ENCODE data around the gene HTR3B. TPM values are rescaled to one million over a fixed set of nuclear protein-coding genes. Genes with fewer than 3 reads are reported as not detected.

HTR3B gene
- total and polyA plus RNA-seq, 10 of the 15 experiments (the other 5 are each of a cell fraction or from before 2014, with no cell fraction given), result not detected

GRCh38 chr11:113928311-113928710 is 23.7 kb downstream of the HTR3B start:
- in situ Hi-C loops (cut with MboI), result no loop called here
- Histone ChIP-seq H3K4me1 (ENCODE audit: control insufficient read depth, insufficient read depth, low read length) (no peaks in the 10 kb centered on the region), H4K20me1 (ENCODE audit: control insufficient read depth, insufficient read depth) (no peaks in the 10 kb centered on the region), H3K9ac (ENCODE audit: control insufficient read depth, insufficient read depth, low read length) (no peak overlapping the region), H3K27me3 (replicated peaks in 1 of 2; ENCODE audit: control insufficient read depth in 2 of 2, insufficient read depth in 2 of 2, low read length in 1 of 2) (peaks cover 0 to 3% of the 10 kb centered on the region in 2 experiments; a peak in 2 of 4 replicates), H3K36me3 (ENCODE audit: control insufficient read depth in 2 of 2, insufficient read depth in 2 of 2, low read length in 1 of 2) (no peaks in the 10 kb centered on the region), H2AFZ (ENCODE audit: control insufficient read depth, low read depth, low read length) (no peak overlapping the region), H3K79me2 (ENCODE audit: control insufficient read depth, insufficient read depth, low read length) (no peaks in the 10 kb centered on the region), H3K4me2 (ENCODE audit: control insufficient read depth, insufficient read depth) (no peak overlapping the region), H3K4me3 (no peak overlapping the region), H3K27ac (ENCODE audit: control insufficient read depth, insufficient read depth) (no peak overlapping the region), H3K9me3 (replicated peaks; ENCODE audit: control insufficient read depth, insufficient read depth, low read length) (no peaks in the 10 kb centered on the region)
- intact Hi-C loops (cut with micrococcal nuclease; ENCODE audit: unreplicated experiment), result no loop called here
- ChIA-PET CTCF (no interaction called here), POLR2A (no interaction called here), SMC1A (ENCODE audit: uncharacterized antibody, unreplicated experiment) (interaction anchor here (0.6 kb wide), 1 partner anchor 9 kb away, joined by 3 read pairs; no protein-coding TSS in a partner anchor), RAD21 (ENCODE audit: unreplicated experiment) (no interaction called here)
- 57% methylated on average over 5 of the region's 5 CpGs for WGBS (ENCODE audit: insufficient coverage, insufficient replicate concordance, low lambda C conversion rate, missing lambda C conversion rate)
- no peak for FAIRE-seq
- DNase-seq (ENCODE audit: low read depth, low spot score), result no peak
- ATAC-seq, result no peak
- TF ChIP-seq ZNF622 (IDR thresholded peaks at IDR 0.05) (no peak), JUND (IDR thresholded peaks at IDR 0.05; ENCODE audit: low read depth, low read length) (no peak), ZNF207 (IDR thresholded peaks at IDR 0.05; ENCODE audit: borderline replicate concordance) (no peak), SP1 (IDR thresholded peaks at IDR 0.05; ENCODE audit: low read depth, low read length) (no peak), CHD2 (IDR thresholded peaks at IDR 0.05; ENCODE audit: borderline replicate concordance, low read depth, low read length) (no peak), HDAC2 (IDR thresholded peaks at IDR 0.05) (no peak), NR2C1 (IDR thresholded peaks at IDR 0.05) (no peak), KLF5 (IDR thresholded peaks at IDR 0.05; ENCODE audit: partially characterized antibody) (no peak), E2F4 (IDR thresholded peaks at IDR 0.05; ENCODE audit: low read depth, low read length) (no peak), RCOR1 (conservative IDR thresholded peaks at IDR 0.05; ENCODE audit: low read depth, low read length) (no peak), HDAC6 (IDR thresholded peaks at IDR 0.05; ENCODE audit: unreplicated experiment) (no peak), SMAD5 (IDR thresholded peaks at IDR 0.05; ENCODE audit: low read depth) (no peak)
- no TSS peak for BruUV-seq (replicated peaks)

Measured in GM12878 (cell line).